Gastroesophageal sphincter (tissue), 3 donors: Measurements from ENCODE around the gene KLHL1.

Source experiments
- EP300 ChIP-seq: sonication (generic); formaldehyde crosslinking; IDR thresholded peaks from one replicate; pipeline ENCODE4 v1.6.1; 2017; ENCODE audit warnings: antibody characterized with exemption, mild to moderate bottlenecking
- POLR2A ChIP-seq, 2 donors: fragments of 450-650 bp; IDR thresholded peaks; one replicate each; pipeline ENCODE4 v1.6.1; 2017; ENCODE audit warnings: antibody characterized with exemption in 2 of 2, mild to moderate bottlenecking in 2 of 2, moderate library complexity in 1 of 2
- TF ChIP-seq, protein P1 (sequence below), 4 experiments: fragments of 200-600 bp in 2 of 4; fragments of 450-650 bp in 2 of 4; sonication (generic) in 1 of 4; IDR thresholded peaks; one replicate each; pipeline ENCODE4 v1.5.1; 2017 to 2019; ENCODE audit warnings: antibody characterized with exemption in 4 of 4, mild to moderate bottlenecking in 2 of 4, moderate library complexity in 2 of 4

DNA sequence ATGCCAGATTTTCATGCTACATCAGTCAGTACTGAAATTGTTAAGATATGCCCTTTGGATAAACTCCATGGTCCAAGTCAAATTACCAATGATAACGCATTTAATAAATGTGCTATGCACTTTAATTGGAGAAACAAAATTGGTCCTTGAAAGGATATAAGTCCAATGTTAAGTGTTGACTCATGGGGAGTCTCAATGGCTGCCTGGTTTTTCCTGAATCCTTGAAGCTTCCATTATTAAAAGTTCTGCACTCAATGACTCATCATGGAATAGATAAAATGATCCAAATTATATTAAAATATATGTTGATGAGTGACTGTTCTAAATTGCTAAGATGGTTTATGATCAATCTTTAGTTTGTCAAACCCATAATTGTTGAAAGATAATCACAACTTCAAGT is 346.7 kb downstream of the KLHL1 start:
- TF ChIP-seq EP300 (no peak), POLR2A (IDR thresholded peaks at IDR 0.05) (no peak)
- TF ChIP-seq, protein P1, sequence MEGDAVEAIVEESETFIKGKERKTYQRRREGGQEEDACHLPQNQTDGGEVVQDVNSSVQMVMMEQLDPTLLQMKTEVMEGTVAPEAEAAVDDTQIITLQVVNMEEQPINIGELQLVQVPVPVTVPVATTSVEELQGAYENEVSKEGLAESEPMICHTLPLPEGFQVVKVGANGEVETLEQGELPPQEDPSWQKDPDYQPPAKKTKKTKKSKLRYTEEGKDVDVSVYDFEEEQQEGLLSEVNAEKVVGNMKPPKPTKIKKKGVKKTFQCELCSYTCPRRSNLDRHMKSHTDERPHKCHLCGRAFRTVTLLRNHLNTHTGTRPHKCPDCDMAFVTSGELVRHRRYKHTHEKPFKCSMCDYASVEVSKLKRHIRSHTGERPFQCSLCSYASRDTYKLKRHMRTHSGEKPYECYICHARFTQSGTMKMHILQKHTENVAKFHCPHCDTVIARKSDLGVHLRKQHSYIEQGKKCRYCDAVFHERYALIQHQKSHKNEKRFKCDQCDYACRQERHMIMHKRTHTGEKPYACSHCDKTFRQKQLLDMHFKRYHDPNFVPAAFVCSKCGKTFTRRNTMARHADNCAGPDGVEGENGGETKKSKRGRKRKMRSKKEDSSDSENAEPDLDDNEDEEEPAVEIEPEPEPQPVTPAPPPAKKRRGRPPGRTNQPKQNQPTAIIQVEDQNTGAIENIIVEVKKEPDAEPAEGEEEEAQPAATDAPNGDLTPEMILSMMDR (IDR thresholded peaks at IDR 0.05), result no peak
